NCI-H345 treated with DMSO at 0.1 percent for 48 hours (cell line): ENCODE measurements around the gene COX7C.
A peak's percentile ranks its signal among the peaks of the same experiment; 100 is the strongest.
"Not testable (repeated sequence)": the region's sequence is repeated elsewhere in the genome, so short reads cannot be mapped to it uniquely, and the experiment has no call there.

Experiments
- DNase-seq: peaks from one replicate; lab custom pipeline; 2025; ENCODE audit not compliant: unreplicated experiment; lab: John Stamatoyannopoulos, UW

The COX7C gene, protein sequence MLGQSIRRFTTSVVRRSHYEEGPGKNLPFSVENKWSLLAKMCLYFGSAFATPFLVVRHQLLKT

DNA sequence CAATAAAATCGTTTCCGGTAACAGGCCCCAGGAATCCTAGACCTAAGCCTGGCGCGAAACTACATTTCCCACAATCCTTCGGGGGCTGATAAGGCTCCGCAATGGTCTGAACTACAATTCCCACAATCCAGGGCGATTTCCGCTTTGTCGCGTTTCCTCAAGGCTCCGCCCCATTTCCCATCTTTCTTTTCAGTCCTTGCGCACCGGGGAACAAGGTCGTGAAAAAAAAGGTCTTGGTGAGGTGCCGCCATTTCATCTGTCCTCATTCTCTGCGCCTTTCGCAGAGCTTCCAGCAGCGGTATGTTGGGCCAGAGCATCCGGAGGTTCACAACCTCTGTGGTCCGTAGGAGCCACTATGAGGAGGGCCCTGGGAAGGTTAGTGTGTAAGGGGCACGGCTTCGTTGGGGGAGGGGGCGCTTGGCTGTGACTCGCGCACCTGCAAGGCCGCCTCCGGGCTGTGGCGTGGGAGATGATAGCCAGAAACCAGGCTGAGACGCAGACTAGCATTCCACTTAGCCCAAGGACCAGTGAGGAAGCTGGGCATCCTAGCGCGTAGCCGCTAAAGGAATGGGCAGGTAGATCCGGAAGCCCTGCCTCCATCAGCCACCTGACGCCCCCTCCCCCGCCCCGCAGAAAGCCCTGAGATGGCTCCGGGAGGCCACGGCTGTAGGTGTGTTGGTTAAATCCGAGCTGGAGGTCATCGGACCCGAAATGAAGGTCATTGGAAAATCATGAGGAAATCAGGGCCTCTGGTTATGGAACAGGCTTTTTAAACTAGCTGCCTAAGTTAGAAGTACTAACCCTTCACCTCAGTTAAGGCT is at the start of gene COX7C:
Gene COX7C, plus strand, starts transcription at position 186 of the 821 bp plus-strand sequence. Its CDS starts 115 bp downstream, at position 301.
- DNase-seq = peak; percentile 86

DNA sequence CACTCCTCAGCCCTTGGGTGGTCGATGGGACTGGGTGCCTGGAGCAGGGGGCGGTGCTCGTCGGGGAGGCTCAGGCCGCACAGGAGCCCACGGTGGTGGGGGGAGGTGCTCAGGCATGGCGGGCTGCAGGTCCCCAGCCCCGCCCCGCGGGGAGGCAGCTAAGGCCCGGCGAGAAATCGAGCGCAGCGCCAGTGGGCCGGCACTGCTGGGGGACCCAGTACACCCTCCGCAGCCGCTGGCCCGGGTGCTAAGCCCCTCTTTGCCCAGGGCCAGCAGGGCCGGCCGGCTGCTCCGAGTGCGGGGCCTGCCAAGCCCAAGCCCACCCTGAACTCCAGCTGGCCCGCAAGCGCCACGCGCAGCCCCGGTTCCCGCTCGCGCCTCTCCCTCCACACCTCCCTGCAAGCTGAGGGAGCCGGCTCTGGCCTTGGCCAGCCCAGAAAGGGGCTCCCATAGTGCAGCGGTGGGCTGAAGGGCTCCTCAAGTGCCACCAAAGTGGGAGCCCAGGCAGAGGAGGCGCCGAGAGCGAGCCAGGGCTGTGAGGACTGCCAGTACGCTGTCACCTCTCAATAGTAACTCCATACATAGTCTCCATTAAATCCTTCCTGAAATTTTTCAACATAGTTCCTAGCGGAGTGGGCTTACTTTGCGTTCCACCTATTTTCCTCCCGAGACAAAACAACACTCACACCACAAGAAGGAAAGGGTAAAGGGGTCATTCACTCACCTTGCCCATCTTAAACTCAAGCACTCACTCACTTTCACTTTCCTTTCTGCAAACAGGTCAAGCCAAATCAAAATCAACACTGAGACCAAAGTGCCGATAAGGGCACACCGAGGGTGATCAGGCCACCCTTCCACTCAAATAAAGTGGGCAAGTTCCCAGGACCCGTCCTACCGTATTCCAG is 48.0 kb upstream of the COX7C start:
- not testable (repeated sequence) for DNase-seq

DNA sequence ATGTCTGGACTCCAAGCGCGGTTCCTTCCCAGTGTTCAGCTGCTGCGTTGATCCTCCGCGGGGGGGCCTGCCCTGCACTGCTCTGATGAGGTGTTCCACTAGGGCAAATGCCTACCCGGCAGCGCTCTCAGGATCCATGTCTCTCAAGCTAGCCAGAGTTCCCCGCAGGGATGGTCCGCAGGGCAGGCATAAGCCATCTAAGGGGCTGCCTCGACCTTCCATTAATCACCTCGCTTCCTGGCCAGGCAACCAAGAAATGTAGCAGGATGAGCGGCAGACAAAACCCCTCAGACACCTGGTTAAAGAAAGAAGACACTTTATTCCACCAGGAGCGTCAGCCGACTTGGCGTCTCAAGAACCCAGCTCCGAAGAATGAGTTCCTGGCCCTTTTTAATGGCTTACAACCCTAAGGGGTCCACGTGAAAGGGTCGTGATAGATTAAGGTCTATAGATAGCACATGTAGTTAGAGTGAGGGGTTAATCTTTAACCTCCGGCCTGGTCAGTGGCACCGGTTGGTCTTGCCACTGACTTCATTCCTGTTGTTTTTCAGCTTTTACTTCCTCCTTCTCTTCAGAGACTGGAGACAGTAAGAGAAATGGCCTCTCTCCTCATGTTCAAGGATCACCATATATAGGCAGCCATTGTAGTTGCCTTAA is 47.2 kb upstream of the COX7C start:
- DNase-seq = no peak

DNA sequence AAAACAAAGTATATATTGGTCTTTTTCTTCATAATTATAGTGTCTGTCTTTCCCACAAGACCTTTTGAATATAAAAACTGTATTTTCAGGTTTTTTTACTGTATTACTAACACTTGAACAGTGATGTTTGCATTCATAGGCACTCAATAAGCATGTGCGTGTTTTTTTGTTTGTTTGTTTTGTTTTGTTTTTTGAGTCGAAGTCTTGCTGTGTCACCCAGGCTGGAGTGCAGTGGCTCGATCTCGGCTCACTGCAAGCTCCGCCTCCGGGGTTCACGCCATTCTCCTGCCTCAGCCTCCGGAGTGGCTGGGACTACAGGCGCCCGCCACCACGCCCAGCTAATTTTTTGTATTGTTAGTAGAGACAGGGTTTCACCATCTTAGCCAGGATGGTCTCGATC is 46.6 kb upstream of the COX7C start:
- DNase-seq = not testable (repeated sequence)

DNA sequence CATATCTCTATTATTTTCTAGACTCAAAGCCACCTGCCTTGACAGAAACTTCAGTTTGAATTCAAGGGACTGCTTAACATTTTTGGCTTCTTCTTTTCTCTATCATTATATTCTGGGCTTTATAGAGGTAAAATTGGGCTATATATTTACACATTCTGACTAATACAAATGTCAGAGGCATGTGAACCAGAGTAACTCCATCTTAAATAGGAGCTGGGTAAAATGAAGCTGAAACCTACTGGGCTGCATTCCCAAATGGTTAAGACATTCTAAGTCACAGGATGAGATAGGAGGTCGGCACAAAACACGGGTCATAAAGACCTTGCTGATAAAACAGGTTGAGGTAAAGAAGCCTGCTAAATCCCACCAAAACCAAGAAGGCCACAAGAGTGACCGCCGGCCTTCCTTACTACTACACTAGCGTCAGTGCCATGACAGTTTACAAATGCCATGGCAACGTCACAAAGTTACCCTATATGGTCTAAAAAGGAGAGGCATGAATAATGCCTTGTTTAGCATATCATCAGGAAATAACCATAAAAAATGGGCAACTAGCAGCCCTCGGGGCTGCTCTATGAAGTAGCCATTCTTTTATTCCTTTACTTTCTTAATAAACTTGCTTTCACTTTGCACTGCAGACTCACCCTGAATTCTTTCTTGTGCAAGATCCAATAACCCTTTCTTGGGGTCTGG is 44.8 kb upstream of the COX7C start:
- DNase-seq = no peak

DNA sequence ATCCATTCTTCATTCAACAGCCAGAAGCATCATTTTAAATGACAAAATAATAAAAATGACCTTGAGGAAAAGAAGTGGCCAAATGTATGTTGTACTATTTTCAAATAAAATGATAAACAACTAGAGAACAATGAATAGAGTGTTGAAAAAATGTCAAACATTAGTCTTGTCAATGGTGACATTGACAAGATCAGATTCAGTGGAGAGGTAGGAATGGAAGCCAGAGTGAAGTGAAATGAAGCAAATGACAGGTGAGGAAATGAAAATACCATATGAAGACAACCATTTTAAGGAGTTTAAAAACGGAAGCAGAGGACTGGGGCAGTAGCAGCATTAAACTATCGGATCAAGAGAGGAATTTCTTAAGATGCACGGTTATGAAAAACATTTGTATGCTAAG is 38.2 kb upstream of the COX7C start:
- DNase-seq = no peak

DNA sequence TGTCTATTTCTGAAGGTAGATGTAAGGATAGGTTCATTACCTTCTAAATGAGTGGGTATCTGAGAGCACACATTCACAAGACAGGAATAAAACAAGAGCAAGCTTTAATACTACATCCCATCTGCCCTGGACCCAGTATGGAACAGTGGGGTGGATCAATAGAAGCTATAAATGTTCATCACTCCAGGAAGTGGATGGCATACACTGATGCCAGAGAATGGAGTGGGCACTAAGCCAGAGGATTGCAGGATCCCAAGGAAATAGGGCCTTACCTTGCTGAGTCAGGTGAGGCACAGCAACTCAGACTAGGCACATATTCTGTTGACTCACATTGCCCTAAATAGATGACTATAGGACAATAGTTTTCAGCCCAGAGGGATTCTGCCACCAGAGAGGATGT is 21.3 kb upstream of the COX7C start:
- no peak for DNase-seq

DNA sequence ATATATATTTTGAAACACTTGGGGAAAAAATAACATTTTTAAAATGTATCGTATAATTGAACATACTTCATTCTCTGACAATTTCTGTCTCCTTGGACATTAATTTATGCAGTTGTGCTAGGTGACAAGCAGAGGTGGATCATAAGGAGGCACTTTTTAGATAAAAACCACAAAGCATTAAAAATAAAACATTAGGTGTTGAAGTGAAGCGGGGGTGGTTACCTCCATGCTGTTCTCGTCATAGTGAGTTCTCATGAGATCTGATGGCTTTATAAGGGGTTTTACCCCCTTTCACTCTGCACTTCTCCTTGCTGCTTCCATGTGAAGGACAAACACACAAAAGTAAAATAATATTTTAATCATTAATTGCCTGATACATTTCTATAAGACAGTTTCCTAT is 11.9 kb upstream of the COX7C start:
- DNase-seq = no peak

DNA sequence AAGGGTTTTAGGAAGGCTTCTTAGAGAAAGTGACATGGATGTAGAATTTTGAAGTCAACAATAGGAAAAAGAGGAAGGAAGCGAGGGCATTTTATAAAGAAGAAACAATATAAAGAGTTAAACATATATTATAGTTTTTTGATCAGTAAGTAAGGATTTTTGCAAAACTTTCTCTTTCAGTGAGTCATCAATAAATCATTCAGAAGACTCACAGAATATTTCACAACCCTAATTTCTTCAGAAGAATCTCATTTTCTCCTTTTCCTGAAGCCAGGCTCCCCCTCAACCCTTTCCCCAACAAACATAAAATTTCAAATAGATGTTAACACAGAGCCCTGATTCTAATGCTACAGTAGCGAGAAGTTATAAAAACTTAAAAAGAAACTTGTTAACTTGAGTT is 4.3 kb upstream of the COX7C start:
- DNase-seq = no peak

DNA sequence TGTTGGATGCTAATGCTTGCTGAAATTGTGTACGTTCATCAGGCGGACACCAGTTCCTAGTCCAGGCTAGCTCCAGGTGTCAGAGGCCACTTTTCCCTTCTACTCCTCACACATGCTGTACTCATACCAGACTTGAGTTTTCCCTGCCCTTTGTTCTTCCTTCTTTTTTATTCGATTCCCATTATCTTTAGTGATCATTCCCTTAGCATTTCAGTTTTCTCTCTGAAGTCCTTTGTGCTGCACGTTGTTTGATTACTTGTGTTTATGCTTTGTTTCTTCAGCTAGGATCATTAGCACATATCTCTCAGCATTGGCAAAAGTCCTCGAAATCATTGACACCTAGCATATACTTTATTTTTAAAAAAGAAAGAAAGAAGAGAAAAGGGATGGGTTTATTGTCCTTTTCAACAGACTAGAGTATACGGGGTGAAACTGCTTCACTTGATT is 409 bp upstream of the COX7C start:
- no peak for DNase-seq

DNA sequence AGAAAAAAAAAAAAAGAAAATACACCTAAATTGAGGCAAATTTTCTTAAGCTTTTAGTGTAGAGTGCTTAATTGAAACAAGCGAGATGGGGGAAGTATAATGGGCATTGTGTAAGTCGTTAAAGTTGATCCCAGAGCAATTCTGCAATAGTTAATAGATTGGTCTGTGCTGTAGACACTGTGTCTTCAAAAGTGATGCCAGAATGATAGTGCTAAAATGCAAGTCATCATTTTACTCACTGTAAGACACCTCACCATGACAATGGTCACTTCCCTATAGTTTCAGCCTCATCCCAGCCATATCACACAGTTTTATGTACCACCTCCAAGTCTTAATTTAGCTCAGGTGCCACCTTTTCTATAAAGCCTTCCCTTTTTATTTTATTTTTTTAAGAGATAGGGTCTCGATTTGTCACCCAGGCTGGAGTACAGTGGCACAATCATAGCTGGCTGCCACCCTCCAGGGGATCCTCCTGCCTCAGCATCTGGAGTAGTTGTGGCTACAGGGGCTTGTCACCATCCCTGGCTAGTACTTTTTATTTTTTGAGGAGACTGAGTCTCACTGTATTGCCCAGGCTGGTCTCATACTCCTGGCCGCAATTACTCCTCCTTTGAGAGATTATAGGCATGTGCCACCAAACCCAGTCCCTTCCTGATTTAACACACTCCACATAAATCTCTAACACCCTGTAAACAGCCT is 6.2 kb downstream of the COX7C start:
- DNase-seq = no peak

DNA sequence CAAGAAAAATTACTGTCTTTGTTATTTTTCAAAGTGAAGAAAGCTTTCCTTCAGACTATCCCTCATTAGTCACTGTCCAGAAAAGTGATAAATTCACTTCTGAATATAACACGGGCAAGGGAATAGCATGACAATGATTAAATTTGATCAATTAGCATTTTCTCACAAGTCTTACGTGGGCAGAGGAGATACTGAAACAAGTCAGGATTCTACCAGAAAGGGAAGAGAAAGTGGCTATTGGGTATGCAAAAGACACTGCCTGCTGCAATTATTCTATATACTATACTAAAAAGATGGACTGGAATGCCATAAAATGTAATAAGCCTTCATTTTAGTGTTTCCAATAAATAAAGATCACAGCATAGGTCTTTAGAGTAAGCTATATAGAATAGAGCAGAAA is 7.4 kb downstream of the COX7C start:
- no peak for DNase-seq

DNA sequence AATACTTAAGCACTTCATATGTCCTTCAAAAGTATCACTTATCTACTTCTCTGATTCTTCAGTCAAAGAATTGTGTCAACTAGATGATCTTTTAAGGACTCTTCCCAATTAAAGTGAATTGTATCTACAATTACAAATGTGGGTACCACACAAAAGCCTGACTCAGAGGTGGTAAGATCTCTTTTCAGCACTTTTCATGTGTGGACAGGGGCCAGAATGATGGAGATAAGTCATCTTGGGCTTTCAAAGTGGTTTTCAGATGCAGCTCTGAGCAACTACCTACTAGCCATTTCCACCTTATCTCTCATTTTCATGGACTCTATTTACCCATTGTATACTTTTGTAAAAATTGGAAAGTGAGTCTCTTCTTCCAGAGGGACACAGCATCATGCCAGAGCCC is 8.4 kb downstream of the COX7C start:
- DNase-seq = no peak

DNA sequence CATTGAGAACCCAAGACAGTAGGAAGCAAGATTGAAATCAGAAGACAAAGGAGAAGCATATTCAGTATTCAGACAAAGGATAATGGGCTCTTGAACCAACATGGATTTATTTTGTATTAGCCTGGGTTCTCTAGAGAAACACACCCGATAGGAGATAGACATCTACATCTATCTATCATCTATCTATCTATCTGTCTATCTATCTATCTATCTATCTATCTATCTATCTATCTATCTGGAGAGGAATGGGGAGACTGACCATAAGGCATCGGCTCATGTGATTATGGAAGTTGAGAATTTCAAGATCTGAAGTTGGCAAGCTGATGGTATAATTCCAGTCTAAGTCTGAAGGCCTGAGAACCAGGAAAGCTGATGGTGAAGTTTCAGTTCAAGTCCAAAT is 13.4 kb downstream of the COX7C start:
- DNase-seq = no peak

DNA sequence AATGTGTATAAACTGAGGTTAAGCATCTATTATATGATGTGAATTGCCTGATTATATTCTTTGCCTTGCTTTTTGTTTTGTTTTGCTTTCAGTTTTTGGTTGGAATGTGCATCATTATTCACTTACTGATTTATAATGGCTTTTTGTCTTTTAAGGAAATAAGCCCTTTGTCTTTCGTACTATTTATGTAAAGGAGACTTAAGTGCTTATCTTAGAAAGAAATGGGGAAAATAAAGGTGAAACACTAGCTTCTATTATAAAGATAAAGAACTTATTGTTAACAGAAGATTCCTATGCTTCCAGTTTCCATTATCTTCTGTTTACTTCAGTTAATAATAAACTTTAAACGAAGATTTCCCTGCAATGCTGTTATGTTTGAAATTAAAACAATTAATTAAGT is 23.3 kb downstream of the COX7C start:
- no peak for DNase-seq

DNA sequence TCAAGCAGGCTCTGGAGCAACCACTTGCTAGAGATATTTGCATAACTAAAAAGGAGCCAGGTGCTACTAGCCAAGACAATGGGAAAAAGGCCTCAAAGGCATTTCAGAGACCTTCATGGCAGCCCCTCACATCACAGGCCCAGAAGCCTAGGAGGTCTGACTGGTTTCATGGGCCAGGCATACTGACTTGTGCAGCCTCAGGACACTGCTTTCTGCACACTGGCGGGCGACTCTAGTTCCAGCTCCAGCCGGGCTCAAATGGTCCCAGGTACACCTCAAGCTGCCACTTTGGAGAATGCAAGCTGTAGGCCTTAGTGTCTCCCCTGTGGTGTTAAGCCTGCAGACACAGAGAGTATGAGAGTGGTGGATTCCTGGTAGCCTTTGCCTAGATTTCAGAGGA is 27.1 kb downstream of the COX7C start:
- no peak for DNase-seq

DNA sequence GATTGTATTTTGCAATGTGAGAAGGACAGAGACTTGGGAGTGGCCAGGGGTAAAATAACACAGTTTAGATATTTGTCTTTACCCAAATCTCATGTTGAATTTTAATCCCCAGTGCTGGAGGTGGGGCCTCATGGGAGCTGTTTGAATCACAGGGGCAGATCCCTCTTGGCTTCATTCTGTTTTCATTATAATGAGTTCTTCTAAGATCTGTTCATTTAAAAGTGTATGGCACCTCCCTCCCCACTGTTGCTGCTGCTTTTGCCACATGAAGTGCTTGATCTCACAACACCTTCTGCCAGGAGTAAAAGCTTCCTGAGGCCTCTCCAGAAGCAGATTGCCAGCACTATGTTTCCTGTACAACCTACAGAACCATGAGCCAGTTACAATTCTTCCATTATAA is 28.1 kb downstream of the COX7C start:
- DNase-seq = no peak

DNA sequence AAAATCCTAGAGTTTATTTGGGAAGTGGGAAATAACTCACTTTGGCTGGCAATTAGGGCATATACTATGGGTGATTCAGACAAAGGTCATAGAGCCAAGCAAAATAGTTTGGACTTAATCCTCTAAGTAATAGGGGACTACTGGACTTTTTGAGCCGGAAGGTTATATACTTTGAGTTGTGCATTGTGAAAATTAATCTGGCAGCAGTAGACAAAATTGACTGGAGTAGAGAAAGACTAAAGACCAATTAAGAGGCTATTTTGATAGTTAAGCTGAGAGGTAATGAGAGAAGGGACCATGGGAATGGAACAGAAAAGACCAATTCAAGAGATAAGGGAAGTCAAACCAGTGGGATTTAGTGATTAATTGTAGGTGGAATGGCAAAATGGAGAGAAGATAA is 28.9 kb downstream of the COX7C start:
- DNase-seq = no peak

DNA sequence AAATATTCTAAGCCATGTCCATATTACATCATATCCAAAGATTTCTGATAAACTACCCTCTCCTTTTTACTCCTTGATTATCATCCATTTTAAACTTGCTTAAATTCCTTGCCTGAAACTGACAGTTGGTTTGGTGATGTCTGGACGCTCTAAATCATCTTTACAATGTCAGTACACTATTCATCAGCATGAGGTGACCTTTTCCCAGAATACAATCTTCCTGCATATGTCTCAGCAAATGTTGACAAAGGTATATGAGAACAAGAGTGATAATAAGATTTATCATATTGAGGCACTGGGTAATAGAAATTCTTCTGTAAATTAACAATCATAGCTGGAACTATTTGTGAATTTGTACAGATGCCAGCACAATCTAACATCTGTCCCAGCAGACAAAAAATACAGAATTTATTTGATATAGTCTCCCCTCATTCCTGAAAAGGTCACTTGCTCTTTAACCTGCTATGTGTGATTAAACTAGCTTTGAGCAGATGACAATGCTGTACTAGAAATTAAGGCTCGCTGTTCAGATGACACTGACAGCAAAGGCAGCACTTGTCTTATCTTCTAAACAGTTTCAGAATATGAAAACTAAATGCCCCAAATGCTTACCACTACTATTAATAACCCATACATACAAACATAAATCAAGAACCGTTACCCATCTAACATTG is 32.2 kb downstream of the COX7C start:
- DNase-seq = no peak

DNA sequence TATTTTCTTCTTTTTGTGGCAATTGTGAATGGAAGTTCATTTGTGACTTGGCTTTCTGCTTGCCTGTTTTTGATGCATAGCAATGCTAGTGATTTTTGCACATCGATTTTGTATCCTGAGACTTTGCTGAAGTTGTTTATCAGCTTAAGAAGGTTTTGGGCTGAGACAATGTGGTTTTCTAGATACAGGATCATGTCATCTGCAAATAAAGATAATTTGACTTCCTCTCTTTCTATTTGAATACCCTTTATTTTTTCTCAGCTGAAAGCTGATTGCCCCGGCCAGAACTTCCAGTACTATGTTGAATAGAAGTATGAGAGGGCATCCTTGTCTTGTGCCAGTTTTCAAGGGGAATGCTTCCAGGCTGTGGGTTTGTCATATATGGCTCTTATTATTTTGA is 43.0 kb downstream of the COX7C start:
- not testable (repeated sequence) for DNase-seq
